MM.1S (cell line): ENCODE results near the gene RIN1.
"Not testable (repeated sequence)": the region's sequence is repeated elsewhere in the genome, so short reads cannot be mapped to it uniquely, and the experiment has no call there.

Experiments
- DNase-seq: peaks from one replicate; pipeline ENCODE4 v3.0.0-alpha.2; 2015
- H2AFZ ChIP-seq: fragments of 300-600 bp; sonication (generic); 2 replicates; pipeline ENCODE4 v1.6.0; 2016; ENCODE audit warnings: antibody characterized with exemption, low read length
- H3F3A ChIP-seq: fragments of 300-600 bp; sonication (generic); 2 replicates; pipeline ENCODE4 v1.6.1; 2016; ENCODE audit warnings: mild to moderate bottlenecking, antibody characterized with exemption, low read length, moderate library complexity, mixed read lengths; ENCODE audit not compliant: insufficient read depth
- H3K27ac ChIP-seq: fragments of 300-600 bp; sonication (generic); 2 replicates; pipeline ENCODE4 v1.5.1; 2016; ENCODE audit warnings: mild to moderate bottlenecking, low read length
- H3K27me3 ChIP-seq: fragments of 300-600 bp; sonication (generic); replicated peaks from 2 replicates; pipeline ENCODE4 v1.6.0; 2016; ENCODE audit warnings: low read length; ENCODE audit not compliant: insufficient read depth
- H3K36me3 ChIP-seq: fragments of 300-600 bp; sonication (generic); replicated peaks from 2 replicates; pipeline ENCODE4 v1.6.1; 2016; ENCODE audit warnings: mild to moderate bottlenecking, low read length, mixed read lengths; ENCODE audit not compliant: insufficient read depth
- H3K4me1 ChIP-seq: fragments of 300-600 bp; sonication (generic); 2 replicates; pipeline ENCODE4 v1.6.1; 2016; ENCODE audit warnings: low read length, mixed read lengths
- H3K4me2 ChIP-seq: fragments of 300-600 bp; sonication (generic); 2 replicates; pipeline ENCODE4 v1.6.0; 2016; ENCODE audit warnings: low read depth, low read length
- H3K4me3 ChIP-seq: fragments of 300-600 bp; sonication (generic); 2 replicates; pipeline ENCODE4 v1.5.1; 2016; ENCODE audit warnings: low read length, mixed read lengths
- H3K79me2 ChIP-seq: fragments of 300-600 bp; sonication (generic); 2 replicates; pipeline ENCODE4 v1.6.1; 2016; ENCODE audit warnings: mixed run types, low read length, mixed read lengths
- H3K9ac ChIP-seq: fragments of 300-600 bp; sonication (generic); 2 replicates; pipeline ENCODE4 v1.6.1; 2016; ENCODE audit warnings: low read length, mixed read lengths
- H3K9me2 ChIP-seq: fragments of 300-600 bp; sonication (generic); replicated peaks from 2 replicates; pipeline ENCODE4 v1.6.1; 2016; ENCODE audit warnings: mild to moderate bottlenecking, low read length, mixed read lengths; ENCODE audit not compliant: insufficient read depth
- H3K9me3 ChIP-seq: fragments of 300-600 bp; sonication (generic); replicated peaks from 2 replicates; pipeline ENCODE4 v1.6.1; 2016; ENCODE audit warnings: mild to moderate bottlenecking, low read length, mixed read lengths; ENCODE audit not compliant: insufficient read depth
- H4K20me1 ChIP-seq: fragments of 300-600 bp; sonication (generic); 2 replicates; pipeline ENCODE4 v1.6.1; 2016; ENCODE audit warnings: mild to moderate bottlenecking, low read length, moderate library complexity, mixed read lengths; ENCODE audit not compliant: insufficient read depth
- CTCF ChIP-seq: fragments of 300-600 bp; sonication (generic); IDR thresholded peaks from 2 replicates; pipeline ENCODE4 v1.5.1; 2016; ENCODE audit warnings: antibody characterized with exemption, low read length, mixed read lengths
- EZH2 ChIP-seq: fragments of 300-600 bp; sonication (generic); optimal IDR thresholded peaks from 2 replicates; pipeline ENCODE3; 2017; ENCODE audit warnings: low read depth, mild to moderate bottlenecking, antibody characterized with exemption, low read length, mixed read lengths
- EZH2phosphoT487 ChIP-seq: fragments of 300-600 bp; sonication (generic); IDR thresholded peaks from 2 replicates; pipeline ENCODE4 v1.6.1; 2018; ENCODE audit warnings: antibody characterized with exemption, low read length

The RIN1 gene

GRCh38 chr11:66321606-66322005, 14.6 kb downstream of the RIN1 start:
- no peak overlapping the region for H3K4me3 ChIP-seq
- no peak overlapping the region for H2AFZ ChIP-seq
- H3K4me2 ChIP-seq, result no peak overlapping the region
- no peaks in the 10 kb centered on the region for H3K9me3 ChIP-seq
- TF ChIP-seq EZH2 (no peak), EZH2phosphoT487 (no peak), CTCF (no peak)
- H3K27ac ChIP-seq, result no peak overlapping the region
- H3K9ac ChIP-seq, result no peak overlapping the region
- H3K27me3 ChIP-seq, result peaks cover 43% of the 10 kb centered on the region
- H3K79me2 ChIP-seq, result no peaks in the 10 kb centered on the region
- no peaks in the 10 kb centered on the region for H3K9me2 ChIP-seq
- DNase-seq, result no peak
- no peaks in the 10 kb centered on the region for H4K20me1 ChIP-seq
- no peaks in the 10 kb centered on the region for H3K36me3 ChIP-seq
- no peaks in the 10 kb centered on the region for H3F3A ChIP-seq
- H3K4me1 ChIP-seq, result no peaks in the 10 kb centered on the region

- H3K9me2 ChIP-seq, result not testable (repeated sequence)
- peaks cover 52% of the 10 kb centered on the region for H3K27me3 ChIP-seq
Observed at GRCh38 chr11:66320748-66321147, 15.5 kb downstream of the RIN1 start.

GRCh38 chr11:66320289-66320688, 15.9 kb downstream of the RIN1 start:
- H3K79me2 ChIP-seq, H3F3A ChIP-seq, H3K9me2 ChIP-seq, H3K36me3 ChIP-seq, H3K9ac ChIP-seq, H2AFZ ChIP-seq, H3K4me3 ChIP-seq, H3K27ac ChIP-seq, H4K20me1 ChIP-seq, H3K9me3 ChIP-seq, DNase-seq, H3K4me2 ChIP-seq, H3K4me1 ChIP-seq: not testable (repeated sequence)
- peaks cover 57% of the 10 kb centered on the region for H3K27me3 ChIP-seq

More at GRCh38 chr11:66320748-66321147, 15.5 kb downstream of the RIN1 start:
- H3F3A ChIP-seq, DNase-seq, H4K20me1 ChIP-seq, H2AFZ ChIP-seq, H3K36me3 ChIP-seq, H3K79me2 ChIP-seq, H3K4me2 ChIP-seq, H3K4me3 ChIP-seq, H3K4me1 ChIP-seq, H3K9me3 ChIP-seq, H3K27ac ChIP-seq, H3K9ac ChIP-seq: not testable (repeated sequence)

GRCh38 chr11:66318600-66318970, 17.6 kb downstream of the RIN1 start:
- peaks cover 73% of the 10 kb centered on the region for H3K27me3 ChIP-seq
- no peak overlapping the region for H3K9ac ChIP-seq
- H3K27ac ChIP-seq, result no peak overlapping the region
- DNase-seq, result no peak
- H3K4me2 ChIP-seq, result no peak overlapping the region
- no peaks in the 10 kb centered on the region for H3K9me2 ChIP-seq
- H4K20me1 ChIP-seq, result no peaks in the 10 kb centered on the region
- H3K36me3 ChIP-seq, result no peaks in the 10 kb centered on the region
- TF ChIP-seq EZH2phosphoT487 (no peak), CTCF (no peak), EZH2 (no peak)
- H3K79me2 ChIP-seq, result no peaks in the 10 kb centered on the region
- no peaks in the 10 kb centered on the region for H3K4me1 ChIP-seq
- H3K9me3 ChIP-seq, result no peaks in the 10 kb centered on the region
- no peak overlapping the region for H3K4me3 ChIP-seq
- no peak overlapping the region for H2AFZ ChIP-seq
- H3F3A ChIP-seq, result no peaks in the 10 kb centered on the region
